Vagina (tissue), 2 donors: ENCODE results near the gene KLHDC4. TPM values are rescaled to one million over a fixed set of nuclear protein-coding genes. Genes with fewer than 3 reads are reported as not detected.

Experiments
- DNase-seq, 2 donors: peaks; one replicate each; pipeline ENCODE4 v3.0.0-alpha.2; 2017; ENCODE audit errors: extremely low spot score in 2 of 2
- H3K27ac ChIP-seq: fragments of 200-600 bp; sonication (generic); one replicate; pipeline ENCODE4 v1.5.1; 2019
- H3K27me3 ChIP-seq: fragments of 200-600 bp; sonication (generic); one replicate; pipeline ENCODE4 v1.5.1; 2019
- H3K36me3 ChIP-seq, 2 donors: fragments of 200-600 bp; sonication (generic); one replicate each; pipeline ENCODE4 v1.5.1; 2017 to 2019
- H3K4me1 ChIP-seq: fragments of 200-600 bp; sonication (generic); one replicate; pipeline ENCODE4 v1.5.1; 2019
- H3K4me3 ChIP-seq, 2 donors: fragments of 200-600 bp; sonication (generic); 1 replicate in 1 of 2; 2 replicates in 1 of 2; pipeline ENCODE4 v1.5.1; 2016 to 2019
- H3K9me3 ChIP-seq: fragments of 200-600 bp; sonication (generic); one replicate; pipeline ENCODE4 v1.5.1; 2019
- CTCF ChIP-seq, 3 experiments: fragments of 450-650 bp in 2 of 3; fragments of 200-600 bp in 1 of 3; sonication (generic) in 1 of 3; IDR thresholded peaks; one replicate each; pipeline ENCODE4 v1.5.1; 2017 to 2019; ENCODE audit warnings: antibody characterized with exemption in 3 of 3, mild to moderate bottlenecking in 2 of 3, moderate library complexity in 2 of 3
- POLR2A ChIP-seq, 2 donors: fragments of 450-650 bp; IDR thresholded peaks; one replicate each; pipeline ENCODE4 v1.6.1; 2017; ENCODE audit warnings: antibody characterized with exemption in 2 of 2, mild to moderate bottlenecking in 2 of 2, moderate library complexity in 2 of 2
- POLR2AphosphoS5 ChIP-seq, 2 donors: sonication (generic); formaldehyde crosslinking; IDR thresholded peaks; one replicate each; pipeline ENCODE4 v1.9.0; 2017; ENCODE audit warnings: antibody characterized with exemption in 2 of 2, mild to moderate bottlenecking in 2 of 2, low read depth in 1 of 2; ENCODE audit not compliant: insufficient read depth in 1 of 2
- intact Hi-C: fragments of 100-400 bp; cut with DNase I; formaldehyde crosslinking; loops from one replicate; pipeline ENCODE4 v1.15.1; 2023
- total RNA-seq: library from RNA; depleted of rRNA; stranded (reverse); fragments of >200 nt; gene quantifications from one replicate; pipeline ENCODE4 v1.2.3, GENCODE V29; 2016

KLHDC4 gene
- total RNA-seq, 1 donor from 2014 or later, result 62.9 TPM

DNA sequence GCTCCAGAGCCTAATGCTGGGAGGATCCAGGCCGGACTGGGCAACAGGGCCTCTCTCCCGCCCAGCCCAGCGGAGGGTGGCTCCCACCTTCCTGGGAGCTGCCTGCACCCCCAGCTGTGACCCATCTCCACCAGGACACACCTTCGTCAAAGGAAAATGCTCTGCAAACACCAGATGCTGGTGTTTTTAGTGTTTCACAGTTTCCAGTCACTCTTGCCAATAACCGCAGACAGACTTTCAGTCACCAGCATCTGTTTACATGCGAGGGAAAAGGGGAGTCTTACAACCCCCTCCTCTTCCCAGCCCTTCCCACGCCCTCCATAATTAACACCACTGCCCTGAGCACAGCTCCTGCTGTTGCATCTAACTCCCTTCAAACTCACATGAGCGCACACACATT is 25.3 kb downstream of the KLHDC4 start:
- peaks cover 0 to 16% of the 10 kb centered on the region in 2 donors for H3K36me3 ChIP-seq
- no peaks in the 10 kb centered on the region for H3K4me1 ChIP-seq
- H3K27ac ChIP-seq, result no peak overlapping the region
- DNase-seq, result no peak
- no peaks in the 10 kb centered on the region for H3K9me3 ChIP-seq
- no peak overlapping the region for H3K4me3 ChIP-seq
- no peaks in the 10 kb centered on the region for H3K27me3 ChIP-seq
- no peak for TF ChIP-seq CTCF (IDR thresholded peaks at IDR 0.05)
- no peak for TF ChIP-seq POLR2AphosphoS5 (IDR thresholded peaks at IDR 0.05; ENCODE audit: insufficient read depth in 1 of 2, low read depth in 1 of 2)
- TF ChIP-seq POLR2A (IDR thresholded peaks at IDR 0.05), result no peak
- intact Hi-C loops, result no loop called here

DNA sequence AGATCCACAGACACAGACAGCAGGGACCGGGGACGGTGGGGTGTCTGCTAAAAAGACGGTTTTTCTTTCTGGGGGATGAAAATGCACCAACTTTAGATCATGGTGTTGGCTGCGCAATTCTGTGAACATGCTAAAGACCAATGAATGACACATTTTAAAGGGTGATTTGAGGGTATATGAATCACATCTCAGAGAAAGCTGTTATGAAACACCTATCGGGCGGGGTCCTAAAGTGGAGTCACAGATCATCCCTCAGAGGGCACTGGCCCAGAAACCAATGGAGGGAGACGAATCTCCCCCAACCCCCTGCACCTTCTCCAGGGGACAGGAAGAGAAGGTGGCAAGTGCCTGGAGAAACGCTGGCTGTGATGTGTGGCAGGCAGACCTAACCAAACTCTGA is 26.0 kb downstream of the KLHDC4 start:
- H3K36me3 ChIP-seq, result peaks cover 0 to 9% of the 10 kb centered on the region in 2 donors
- H3K9me3 ChIP-seq, result no peaks in the 10 kb centered on the region
- no peak overlapping the region for H3K27ac ChIP-seq
- H3K4me1 ChIP-seq, result no peaks in the 10 kb centered on the region
- intact Hi-C loops, result no loop called here
- no peak overlapping the region for H3K4me3 ChIP-seq
- H3K27me3 ChIP-seq, result no peaks in the 10 kb centered on the region
- no peak for DNase-seq
- TF ChIP-seq POLR2A (IDR thresholded peaks at IDR 0.05) (no peak), POLR2AphosphoS5 (IDR thresholded peaks at IDR 0.05; ENCODE audit: insufficient read depth in 1 of 2, low read depth in 1 of 2) (no peak), CTCF (IDR thresholded peaks at IDR 0.05) (no peak)

- no peaks in the 10 kb centered on the region for H3K9me3 ChIP-seq
- H3K27me3 ChIP-seq, result no peaks in the 10 kb centered on the region
- DNase-seq, result no peak
- no peaks in the 10 kb centered on the region for H3K4me1 ChIP-seq
- no peak overlapping the region for H3K4me3 ChIP-seq
- H3K27ac ChIP-seq, result no peak overlapping the region
- intact Hi-C loops, result no loop called here
- H3K36me3 ChIP-seq, result peaks cover 0 to 8% of the 10 kb centered on the region in 2 donors
- TF ChIP-seq POLR2AphosphoS5 (IDR thresholded peaks at IDR 0.05; ENCODE audit: insufficient read depth in 1 of 2, low read depth in 1 of 2), result no peak
- no peak for TF ChIP-seq CTCF (IDR thresholded peaks at IDR 0.05)
- TF ChIP-seq POLR2A (IDR thresholded peaks at IDR 0.05), result no peak
Observed at GRCh38 chr16:87736008-87736382, 29.8 kb downstream of the KLHDC4 start.

- Histone ChIP-seq H3K4me3 (no peak overlapping the region), H3K36me3 (peaks cover 0 to 8% of the 10 kb centered on the region in 2 donors), H3K9me3 (no peaks in the 10 kb centered on the region), H3K27ac (no peak overlapping the region), H3K4me1 (no peaks in the 10 kb centered on the region), H3K27me3 (no peaks in the 10 kb centered on the region)
- TF ChIP-seq CTCF (IDR thresholded peaks at IDR 0.05) (no peak), POLR2AphosphoS5 (IDR thresholded peaks at IDR 0.05; ENCODE audit: insufficient read depth in 1 of 2, low read depth in 1 of 2) (no peak), POLR2A (IDR thresholded peaks at IDR 0.05) (no peak)
- intact Hi-C loops, result no loop called here
- no peak for DNase-seq
Observed at GRCh38 chr16:87735270-87736007, 30.3 kb downstream of the KLHDC4 start.

GRCh38 chr16:87734644-87735043 is 31.1 kb downstream of the KLHDC4 start:
- Histone ChIP-seq H3K4me1 (no peaks in the 10 kb centered on the region), H3K27ac (no peak overlapping the region), H3K27me3 (no peaks in the 10 kb centered on the region), H3K36me3 (peaks cover 0 to 9% of the 10 kb centered on the region in 2 donors), H3K4me3 (no peak overlapping the region), H3K9me3 (no peaks in the 10 kb centered on the region)
- DNase-seq, result no peak
- TF ChIP-seq CTCF (IDR thresholded peaks at IDR 0.05), result no peak
- no peak for TF ChIP-seq POLR2AphosphoS5 (IDR thresholded peaks at IDR 0.05; ENCODE audit: insufficient read depth in 1 of 2, low read depth in 1 of 2)
- no peak for TF ChIP-seq POLR2A (IDR thresholded peaks at IDR 0.05)
- intact Hi-C loops, result no loop called here
